Measurements from ENCODE around the gene EIF2B2.
"Not testable (repeated sequence)": the region's sequence is repeated elsewhere in the genome, so short reads cannot be mapped to it uniquely, and the experiment has no call there.

The EIF2B2 gene

GRCh38 chr14:74974364-74975058 is 28.2 kb upstream of the EIF2B2 start:
- no peak for DNase-seq

- no peak for DNase-seq
Measured at GRCh38 chr14:74975059-74975810, 27.5 kb upstream of the EIF2B2 start.

GRCh38 chr14:74976264-74977113 is 26.2 kb upstream of the EIF2B2 start:
- no peak for DNase-seq

GRCh38 chr14:74977164-74977900 is 25.4 kb upstream of the EIF2B2 start:
- no peak for DNase-seq

- DNase-seq, result no peak
Measured at GRCh38 chr14:74977901-74978385, 24.8 kb upstream of the EIF2B2 start.

GRCh38 chr14:74978416-74978947 is 24.2 kb upstream of the EIF2B2 start:
- DNase-seq, result no peak

- DNase-seq, result no peak
Measured at GRCh38 chr14:74979029-74979428, 23.7 kb upstream of the EIF2B2 start.

GRCh38 chr14:74979442-74980397 is 23.0 kb upstream of the EIF2B2 start:
- peak; percentile 41 for DNase-seq

- DNase-seq, result no peak
Measured at GRCh38 chr14:74980398-74980730, 22.4 kb upstream of the EIF2B2 start.

GRCh38 chr14:74980731-74981461 is 21.8 kb upstream of the EIF2B2 start:
- DNase-seq, result peak; percentile 58

- no peak for DNase-seq
Measured at GRCh38 chr14:74981462-74981782, 21.3 kb upstream of the EIF2B2 start.

GRCh38 chr14:74981833-74982232 is 20.9 kb upstream of the EIF2B2 start:
- no peak for DNase-seq

GRCh38 chr14:74982661-74983060 is 20.1 kb upstream of the EIF2B2 start:
- no peak for DNase-seq

GRCh38 chr14:74983343-74983742 is 19.4 kb upstream of the EIF2B2 start:
- DNase-seq, result no peak

GRCh38 chr14:74984236-74985027 is 18.3 kb upstream of the EIF2B2 start:
- no peak for DNase-seq

- no peak for DNase-seq
Measured at GRCh38 chr14:74985028-74985310, 17.8 kb upstream of the EIF2B2 start.

GRCh38 chr14:74985806-74986205 is 16.9 kb upstream of the EIF2B2 start:
- DNase-seq, result no peak

- DNase-seq, result peak; percentile 42
Measured at GRCh38 chr14:74988131-74988530, 14.6 kb upstream of the EIF2B2 start.

- DNase-seq, result no peak
Measured at GRCh38 chr14:74988993-74989392, 13.7 kb upstream of the EIF2B2 start.

- DNase-seq, result not testable (repeated sequence)
Measured at GRCh38 chr14:74994182-74994581, 8.5 kb upstream of the EIF2B2 start.
